ENCODE results near the gene PPARGC1A. TPM values are rescaled to one million over a fixed set of nuclear protein-coding genes. Genes with fewer than 3 reads are reported as not detected.

The PPARGC1A gene
- total RNA-seq, 1 donor = 0.81 TPM

- no peak for DNase-seq (ENCODE audit: low read depth)
- TF ChIP-seq CTCF (IDR thresholded peaks at IDR 0.05; ENCODE audit: insufficient read depth, low read length) = no peak
Measured at GRCh38 chr4:23931489-23931830, 41.6 kb upstream of the PPARGC1A start.

GRCh38 chr4:23930750-23931488 lies 41.1 kb upstream of the PPARGC1A start:
- H3K4me3 ChIP-seq (ENCODE audit: low read depth, low read length) = no peak overlapping the region

More at GRCh38 chr4:23931489-23931830, 41.6 kb upstream of the PPARGC1A start:
- H3K4me3 ChIP-seq (ENCODE audit: low read depth, low read length) = no peak overlapping the region

GRCh38 chr4:23929248-23929647 lies 39.4 kb upstream of the PPARGC1A start:
- no peak overlapping the region for H3K4me3 ChIP-seq (ENCODE audit: low read depth, low read length)
- no peak for DNase-seq (ENCODE audit: low read depth)
- no peak for TF ChIP-seq CTCF (IDR thresholded peaks at IDR 0.05; ENCODE audit: insufficient read depth, low read length)

More at GRCh38 chr4:23930750-23931488, 41.1 kb upstream of the PPARGC1A start:
- no peak for TF ChIP-seq CTCF (IDR thresholded peaks at IDR 0.05; ENCODE audit: insufficient read depth, low read length)
- no peak for DNase-seq (ENCODE audit: low read depth)

- no peak for TF ChIP-seq CTCF (IDR thresholded peaks at IDR 0.05; ENCODE audit: insufficient read depth, low read length)
- H3K4me3 ChIP-seq (ENCODE audit: low read depth, low read length) = no peak overlapping the region
- no peak for DNase-seq (ENCODE audit: low read depth)
Measured at GRCh38 chr4:23924556-23924955, 34.7 kb upstream of the PPARGC1A start.

- DNase-seq (ENCODE audit: low read depth) = no peak
- TF ChIP-seq CTCF (IDR thresholded peaks at IDR 0.05; ENCODE audit: insufficient read depth, low read length) = no peak
- no peak overlapping the region for H3K4me3 ChIP-seq (ENCODE audit: low read depth, low read length)
Measured at GRCh38 chr4:23923840-23924239, 34.0 kb upstream of the PPARGC1A start.

GRCh38 chr4:23923141-23923540 lies 33.3 kb upstream of the PPARGC1A start:
- H3K4me3 ChIP-seq (ENCODE audit: low read depth, low read length) = no peak overlapping the region
- no peak for DNase-seq (ENCODE audit: low read depth)
- no peak for TF ChIP-seq CTCF (IDR thresholded peaks at IDR 0.05; ENCODE audit: insufficient read depth, low read length)

Measured in fibroblast of the aortic adventitia (primary cell).